Neuronal stem cell (in vitro differentiated cells): ENCODE data around the gene C5orf24.

Experiments used
- DNase-seq: peaks from one replicate; pipeline ENCODE4 v3.0.0-alpha.2; 2013; ENCODE audit warnings: low spot score
- H2AFZ ChIP-seq: one replicate; pipeline ENCODE4 v1.6.1; 2013; ENCODE audit warnings: mild to moderate bottlenecking, low read length, inconsistent platforms
- H2AK5ac ChIP-seq: 2 replicates; pipeline ENCODE4 v1.6.1; 2013; ENCODE audit warnings: low read depth, mild to moderate bottlenecking, inconsistent platforms, low read length, moderate library complexity, mixed read lengths
- H2BK120ac ChIP-seq: 2 replicates; pipeline ENCODE4 v1.6.1; 2013; ENCODE audit warnings: low read depth, mild to moderate bottlenecking, inconsistent platforms, low read length, moderate library complexity, mixed read lengths
- H2BK12ac ChIP-seq: one replicate; pipeline ENCODE4 v1.6.1; 2013; ENCODE audit warnings: low read length, inconsistent platforms
- H2BK15ac ChIP-seq: 2 replicates; pipeline ENCODE4 v1.6.1; 2013; ENCODE audit warnings: mild to moderate bottlenecking, low read length, inconsistent platforms, mixed read lengths
- H2BK5ac ChIP-seq: one replicate; pipeline ENCODE4 v1.6.1; 2013; ENCODE audit warnings: inconsistent platforms, mild to moderate bottlenecking, low read length, moderate library complexity
- H3K14ac ChIP-seq: one replicate; pipeline ENCODE4 v1.6.1; 2013; ENCODE audit warnings: low read length, inconsistent platforms
- H3K18ac ChIP-seq: 2 replicates; pipeline ENCODE4 v1.6.1; 2013; ENCODE audit warnings: low read length, inconsistent platforms
- H3K23ac ChIP-seq: 2 replicates; pipeline ENCODE4 v1.6.1; 2013; ENCODE audit warnings: low read depth, mild to moderate bottlenecking, mixed read lengths, low read length, inconsistent platforms; ENCODE audit not compliant: poor library complexity
- H3K27ac ChIP-seq: replicated peaks from 3 replicates; pipeline ENCODE4 v1.5.1; 2013; ENCODE audit warnings: low read length, inconsistent platforms
- H3K27me3 ChIP-seq, 3 experiments: 2 replicates each; pipeline ENCODE4 v1.6.1; 2013; ENCODE audit warnings: low read length in 3 of 3, mild to moderate bottlenecking in 2 of 3, inconsistent platforms in 1 of 3, low read depth in 1 of 3, mixed read lengths in 1 of 3, moderate library complexity in 1 of 3; ENCODE audit not compliant: control insufficient read depth in 3 of 3, insufficient read depth in 3 of 3
- H3K36me3 ChIP-seq, 2 donors: replicated peaks in 1 of 2; 2 replicates each; pipeline ENCODE4 v1.6.1; 2013; ENCODE audit warnings: low read length in 2 of 2; ENCODE audit not compliant: control insufficient read depth in 2 of 2, insufficient read depth in 2 of 2
- H3K4ac ChIP-seq: 2 replicates; pipeline ENCODE4 v1.6.1; 2013; ENCODE audit warnings: inconsistent platforms, mild to moderate bottlenecking, low read length, moderate library complexity
- H3K4me1 ChIP-seq, 2 donors: 1 replicate in 1 of 2; 2 replicates in 1 of 2; pipeline ENCODE4 v1.6.1; 2013; ENCODE audit warnings: low read length in 2 of 2, low read depth in 1 of 2; ENCODE audit not compliant: control insufficient read depth in 2 of 2, insufficient read depth in 1 of 2
- H3K4me2 ChIP-seq: one replicate; pipeline ENCODE4 v1.6.1; 2013; ENCODE audit warnings: mild to moderate bottlenecking, low read length, inconsistent platforms; ENCODE audit not compliant: insufficient read depth, poor library complexity, severe bottlenecking
- H3K4me3 ChIP-seq, 2 donors: 2 replicates each; pipeline ENCODE4 v1.5.1; 2013; ENCODE audit warnings: low read length in 2 of 2, mild to moderate bottlenecking in 2 of 2, inconsistent platforms in 1 of 2, moderate library complexity in 1 of 2
- H3K79me1 ChIP-seq: one replicate; pipeline ENCODE4 v1.6.1; 2013; ENCODE audit warnings: low read depth, mild to moderate bottlenecking, inconsistent platforms, low read length, moderate library complexity
- H3K9ac ChIP-seq: one replicate; pipeline ENCODE4 v1.6.1; 2013; ENCODE audit warnings: mild to moderate bottlenecking, low read depth, low read length, inconsistent platforms; ENCODE audit not compliant: poor library complexity
- H3K9me3 ChIP-seq, 2 donors: replicated peaks in 1 of 2; 2 replicates each; pipeline versions ENCODE3 to v1.6.1; 2013; ENCODE audit warnings: low read length in 2 of 2, mild to moderate bottlenecking in 2 of 2, inconsistent platforms in 1 of 2, low read depth in 1 of 2, mixed read lengths in 1 of 2, moderate library complexity in 1 of 2; ENCODE audit not compliant: control insufficient read depth in 2 of 2, insufficient read depth in 1 of 2
- H4K8ac ChIP-seq: one replicate; pipeline ENCODE4 v1.6.1; 2013; ENCODE audit warnings: low read depth, mild to moderate bottlenecking, inconsistent platforms, low read length, moderate library complexity
- H4K91ac ChIP-seq: one replicate; pipeline ENCODE4 v1.6.1; 2013; ENCODE audit warnings: low read length, low read depth, mild to moderate bottlenecking, inconsistent platforms; ENCODE audit not compliant: poor library complexity
- WGBS, 2 donors: extraction: QIAGEN DNeasy Blood & Tissue Kit; methylation state at CpG; one replicate each; pipeline ENCODE4 v1.1.7; 2013; ENCODE audit warnings: missing lambda C conversion rate in 2 of 2, mixed read lengths in 1 of 2; ENCODE audit not compliant: insufficient read length in 2 of 2, insufficient replicate concordance in 1 of 2; ENCODE audit errors: extremely low coverage in 2 of 2; 5-methylcytosine and 5-hydroxymethylcytosine counted together

The C5orf24 gene

DNA sequence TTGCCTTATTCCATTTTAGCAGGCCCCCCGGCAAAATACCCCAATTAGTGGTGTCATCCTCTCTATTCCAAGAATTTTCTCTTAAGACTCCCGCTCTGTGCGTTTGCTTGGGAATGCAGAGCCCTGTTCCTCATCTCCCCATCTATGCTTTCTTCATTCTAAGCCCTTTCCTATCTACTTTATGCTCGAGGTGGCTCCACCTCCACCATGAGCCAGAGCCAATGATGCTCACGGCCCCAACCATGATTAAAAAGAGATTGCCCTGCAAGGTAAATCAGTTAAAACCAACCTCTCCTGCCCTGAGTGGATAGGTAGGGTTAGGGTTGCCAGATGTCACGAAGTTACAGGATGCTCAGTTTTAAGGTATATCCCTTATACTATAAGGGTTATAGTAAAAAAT, 27.7 kb downstream of the C5orf24 start:
- Histone ChIP-seq H3K36me3 (peaks cover 0 to 4% of the 10 kb centered on the region in 2 donors), H3K9ac (no peak overlapping the region), H3K79me1 (no peaks in the 10 kb centered on the region), H3K23ac (no peak overlapping the region), H3K14ac (no peak overlapping the region), H2BK5ac (no peak overlapping the region), H3K4me3 (no peak overlapping the region), H3K18ac (no peak overlapping the region), H2BK120ac (no peak overlapping the region), H2AK5ac (no peak overlapping the region), H3K27ac (no peak overlapping the region), H3K4ac (no peak overlapping the region), H3K27me3 (no peaks in the 10 kb centered on the region), H2BK12ac (no peak overlapping the region), H2BK15ac (no peak overlapping the region), H3K9me3 (no peaks in the 10 kb centered on the region), H2AFZ (peak overlapping the region; percentile 89), H3K4me1 (peaks cover 0 to 4% of the 10 kb centered on the region in 2 donors), H4K91ac (no peak overlapping the region), H4K8ac (no peak overlapping the region), H3K4me2 (no peak overlapping the region)
- DNase-seq = no peak
- WGBS, 2 donors = no CpG with 5 or more reads among the region's 6 CpGs

DNA sequence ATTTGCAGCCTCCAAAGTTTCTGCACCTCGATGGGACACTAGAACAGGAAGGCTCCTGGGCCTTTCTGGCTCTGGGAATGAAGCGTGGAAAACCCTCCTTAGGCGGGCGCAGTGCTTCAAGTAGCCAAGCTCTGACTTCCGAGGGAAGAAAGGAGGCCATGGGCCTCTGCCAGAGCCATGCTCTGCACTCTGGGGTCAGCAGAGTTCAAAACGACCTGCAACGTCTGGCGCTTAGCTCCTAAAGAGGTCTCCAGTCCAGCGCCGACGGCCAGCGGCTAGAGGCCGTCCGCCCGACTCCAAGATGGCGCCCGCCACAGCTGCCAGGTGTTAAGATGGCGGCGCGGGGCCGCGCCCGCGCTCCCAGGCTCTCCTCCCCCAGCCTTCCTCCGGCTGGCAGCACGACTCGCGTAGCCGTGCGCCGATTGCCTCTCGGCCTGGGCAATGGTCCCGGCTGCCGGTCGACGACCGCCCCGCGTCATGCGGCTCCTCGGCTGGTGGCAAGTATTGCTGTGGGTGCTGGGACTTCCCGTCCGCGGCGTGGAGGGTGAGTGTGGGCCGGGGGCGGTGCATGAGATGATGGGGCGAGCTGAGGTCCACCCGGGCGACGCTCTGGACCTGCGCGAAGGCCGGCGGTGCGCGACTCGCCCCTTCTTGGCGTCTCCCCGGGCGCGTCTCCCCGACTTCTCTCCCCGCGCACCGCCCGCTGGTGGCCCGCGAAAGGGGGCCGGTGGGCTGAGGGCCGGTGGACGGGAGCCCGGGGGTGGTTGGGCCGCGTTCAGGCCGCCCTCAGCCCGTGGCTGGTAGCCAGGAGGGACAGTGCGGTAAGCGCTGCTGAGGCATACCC, 28.4 kb downstream of the C5orf24 start, which contains the start of gene TXNDC15:
TXNDC15 (plus strand) TSS at position 385 of the 844 bp plus-strand sequence; CDS start at position 442, 57 bp downstream.
- Histone ChIP-seq H3K4ac (peak within 1 kb of the TSS; percentile 87), H2BK15ac (peak within 1 kb of the TSS; percentile 99), H3K36me3 (peaks cover 0 to 4% of the 10 kb centered on the region in 2 donors), H3K9me3 (no peaks in the 10 kb centered on the region), H2AFZ (peak within 1 kb of the TSS; percentile 89), H2BK5ac (peak within 1 kb of the TSS; percentile 96), H3K23ac (peak within 1 kb of the TSS; percentile 100), H2BK120ac (peak within 1 kb of the TSS; percentile 93), H3K27ac (peak within 1 kb of the TSS; percentile 57), H2BK12ac (peak within 1 kb of the TSS; percentile 99), H4K8ac (peak within 1 kb of the TSS; percentile 86), H2AK5ac (no peak within 1 kb of the TSS), H3K27me3 (no peaks in the 10 kb centered on the region), H3K79me1 (no peaks in the 10 kb centered on the region), H3K4me1 (peaks cover 0 to 4% of the 10 kb centered on the region in 2 donors), H3K18ac (peak within 1 kb of the TSS; percentile 100), H4K91ac (peak within 1 kb of the TSS; percentile 89), H3K4me3 (peak within 1 kb of the TSS; percentile 79 to 92), H3K9ac (peak within 1 kb of the TSS; percentile 99), H3K4me2 (peak within 1 kb of the TSS; percentile 79), H3K14ac (peak within 1 kb of the TSS; percentile 98)
- DNase-seq = peak; percentile 76
- WGBS, 2 donors = no CpG with 5 or more reads among the region's 79 CpGs

DNA sequence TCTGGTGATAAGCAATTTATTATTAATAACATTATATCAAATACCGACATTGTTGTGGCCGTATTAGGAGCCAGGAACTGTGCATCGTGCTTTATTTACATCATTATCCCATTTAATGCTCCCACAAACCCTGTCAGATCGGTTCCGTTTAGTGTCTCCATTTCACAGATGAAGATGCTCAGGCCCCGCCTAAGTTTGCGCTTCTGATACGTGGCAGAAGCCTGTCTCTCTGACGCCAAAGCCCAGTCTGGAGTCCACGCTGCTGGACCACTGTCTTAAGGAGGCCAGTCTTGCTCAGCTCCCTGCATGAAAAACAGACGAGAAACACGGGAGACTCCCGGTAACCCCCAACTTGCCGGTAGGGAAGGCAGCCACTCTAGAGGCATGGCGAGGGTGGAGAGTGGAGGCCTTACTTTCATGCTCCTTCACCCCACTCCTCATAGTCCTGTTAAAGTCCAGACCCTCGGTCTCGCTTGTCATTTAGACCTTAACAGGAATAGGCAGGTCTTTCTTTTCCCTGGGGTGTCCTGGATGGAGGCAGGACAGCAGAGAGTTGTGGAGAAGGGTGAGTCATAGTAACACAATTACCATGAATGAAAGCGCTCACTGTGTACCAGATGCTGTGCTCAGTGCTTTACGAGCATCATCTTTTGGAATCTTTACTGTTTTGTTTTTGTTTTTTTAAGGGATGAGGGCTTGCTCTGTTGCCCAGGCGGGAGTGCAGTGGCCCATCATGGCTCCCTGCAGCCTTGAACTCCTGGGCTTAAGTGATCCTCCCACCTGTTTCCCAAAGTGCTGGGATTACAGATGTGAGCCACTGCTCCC, 29.3 kb downstream of the C5orf24 start:
- no peak overlapping the region for H4K8ac ChIP-seq
- no peak overlapping the region for H3K23ac ChIP-seq
- H3K9me3 ChIP-seq = no peaks in the 10 kb centered on the region
- no peaks in the 10 kb centered on the region for H3K27me3 ChIP-seq
- H3K4me1 ChIP-seq = peaks cover 0 to 4% of the 10 kb centered on the region in 2 donors
- H3K9ac ChIP-seq = peak overlapping the region; percentile 99
- peak overlapping the region; percentile 1 for H3K18ac ChIP-seq
- no peak overlapping the region for H3K14ac ChIP-seq
- peak overlapping the region; percentile 89 for H2AFZ ChIP-seq
- DNase-seq = no peak
- H3K4ac ChIP-seq = no peak overlapping the region
- no peak overlapping the region for H2BK5ac ChIP-seq
- peak overlapping the region; percentile 79 for H3K4me2 ChIP-seq
- no peak overlapping the region for H4K91ac ChIP-seq
- H2BK120ac ChIP-seq = no peak overlapping the region
- H3K79me1 ChIP-seq = no peaks in the 10 kb centered on the region
- no peak overlapping the region for H2AK5ac ChIP-seq
- peak overlapping the region; percentile 79 to 92 for H3K4me3 ChIP-seq
- H3K27ac ChIP-seq = no peak overlapping the region
- no CpG with 5 or more reads among the region's 20 CpGs for WGBS, 2 donors
- H2BK15ac ChIP-seq = no peak overlapping the region
- H2BK12ac ChIP-seq = no peak overlapping the region
- H3K36me3 ChIP-seq = peaks cover 0 to 4% of the 10 kb centered on the region in 2 donors

DNA sequence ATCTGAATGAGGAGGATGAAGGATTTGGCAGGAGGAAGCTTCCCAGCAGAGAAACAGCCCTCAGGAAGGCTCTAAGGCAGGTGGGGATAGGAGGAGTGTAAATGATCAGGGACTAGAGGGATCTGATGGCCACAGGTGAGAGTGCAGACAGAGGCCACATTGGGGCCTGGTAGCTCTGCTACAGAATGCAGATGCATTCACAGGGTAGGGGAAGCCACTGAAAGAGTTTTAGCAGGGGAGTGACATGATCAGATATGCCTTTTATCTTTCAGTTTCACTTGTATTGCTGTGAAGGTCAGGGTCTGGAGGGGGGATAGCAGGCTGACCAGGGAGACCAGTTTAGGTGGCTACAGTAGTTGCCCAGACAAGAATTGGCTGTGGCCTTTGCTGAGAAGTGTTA, 31.4 kb downstream of the C5orf24 start:
- H3K18ac ChIP-seq = no peak overlapping the region
- no peak overlapping the region for H4K8ac ChIP-seq
- H3K4ac ChIP-seq = no peak overlapping the region
- no peaks in the 10 kb centered on the region for H3K9me3 ChIP-seq
- DNase-seq = no peak
- H3K4me1 ChIP-seq = peaks cover 0 to 4% of the 10 kb centered on the region in 2 donors
- H2BK12ac ChIP-seq = no peak overlapping the region
- no peak overlapping the region for H3K9ac ChIP-seq
- H2BK5ac ChIP-seq = no peak overlapping the region
- H3K79me1 ChIP-seq = no peaks in the 10 kb centered on the region
- H3K36me3 ChIP-seq = peaks cover 0 to 4% of the 10 kb centered on the region in 2 donors
- no peak overlapping the region for H3K4me3 ChIP-seq
- H2BK15ac ChIP-seq = no peak overlapping the region
- H4K91ac ChIP-seq = no peak overlapping the region
- H3K27ac ChIP-seq = no peak overlapping the region
- no peaks in the 10 kb centered on the region for H3K27me3 ChIP-seq
- H2AFZ ChIP-seq = no peak overlapping the region
- H2BK120ac ChIP-seq = no peak overlapping the region
- H3K14ac ChIP-seq = no peak overlapping the region
- H3K4me2 ChIP-seq = no peak overlapping the region
- H2AK5ac ChIP-seq = no peak overlapping the region
- no peak overlapping the region for H3K23ac ChIP-seq
